B cell (primary cell): Measurements from ENCODE around the gene ZNF555.

Experiments used
- EZH2 ChIP-seq: IDR thresholded peaks from 2 replicates; pipeline ENCODE4 v1.6.1; 2012; ENCODE audit warnings: borderline replicate concordance, low read depth, mild to moderate bottlenecking, moderate library complexity, low read length; ENCODE audit not compliant: insufficient read depth, poor library complexity, severe bottlenecking
- TF ChIP-seq, protein P1 (sequence below): fragments of 200-600 bp; IDR thresholded peaks from one replicate; pipeline ENCODE4 v1.8.0; 2022; ENCODE audit warnings: antibody characterized with exemption, mild to moderate bottlenecking

DNA sequence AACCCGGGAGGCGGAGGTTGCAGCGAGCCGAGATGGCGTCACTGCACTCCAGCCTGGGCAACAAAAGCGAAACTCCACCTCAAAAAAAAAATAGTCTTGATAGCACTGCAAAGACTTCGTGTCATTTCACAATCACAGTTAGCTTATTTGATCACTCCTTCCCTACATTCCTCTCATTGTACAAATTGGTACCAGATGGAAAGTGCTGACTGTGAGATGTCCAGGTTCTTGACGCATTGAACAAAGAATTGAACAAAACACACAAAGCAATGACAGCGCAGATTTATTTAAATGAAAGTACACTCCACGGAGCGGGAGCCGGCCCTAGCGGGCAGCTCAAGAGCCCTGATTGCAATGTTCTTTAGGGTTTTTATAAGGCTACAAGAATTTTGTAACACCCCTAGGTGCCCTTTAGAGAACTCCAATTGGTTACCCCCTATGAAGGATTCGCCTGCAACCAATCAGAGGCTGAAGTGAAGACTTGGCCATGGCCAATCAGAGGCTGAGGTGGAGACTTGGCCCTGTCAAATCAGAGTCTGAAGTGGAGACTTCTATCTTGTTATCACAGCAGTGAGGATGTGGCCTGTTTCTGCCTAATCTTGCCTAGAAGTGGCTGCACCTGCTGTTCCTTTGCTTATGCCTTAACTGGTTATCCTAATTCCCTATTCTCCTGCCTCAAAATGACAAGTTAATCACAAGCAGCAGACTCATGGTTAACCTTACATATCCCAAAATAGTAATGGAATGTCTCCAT lies 42.6 kb downstream of the ZNF555 start:
- TF ChIP-seq, protein P1, sequence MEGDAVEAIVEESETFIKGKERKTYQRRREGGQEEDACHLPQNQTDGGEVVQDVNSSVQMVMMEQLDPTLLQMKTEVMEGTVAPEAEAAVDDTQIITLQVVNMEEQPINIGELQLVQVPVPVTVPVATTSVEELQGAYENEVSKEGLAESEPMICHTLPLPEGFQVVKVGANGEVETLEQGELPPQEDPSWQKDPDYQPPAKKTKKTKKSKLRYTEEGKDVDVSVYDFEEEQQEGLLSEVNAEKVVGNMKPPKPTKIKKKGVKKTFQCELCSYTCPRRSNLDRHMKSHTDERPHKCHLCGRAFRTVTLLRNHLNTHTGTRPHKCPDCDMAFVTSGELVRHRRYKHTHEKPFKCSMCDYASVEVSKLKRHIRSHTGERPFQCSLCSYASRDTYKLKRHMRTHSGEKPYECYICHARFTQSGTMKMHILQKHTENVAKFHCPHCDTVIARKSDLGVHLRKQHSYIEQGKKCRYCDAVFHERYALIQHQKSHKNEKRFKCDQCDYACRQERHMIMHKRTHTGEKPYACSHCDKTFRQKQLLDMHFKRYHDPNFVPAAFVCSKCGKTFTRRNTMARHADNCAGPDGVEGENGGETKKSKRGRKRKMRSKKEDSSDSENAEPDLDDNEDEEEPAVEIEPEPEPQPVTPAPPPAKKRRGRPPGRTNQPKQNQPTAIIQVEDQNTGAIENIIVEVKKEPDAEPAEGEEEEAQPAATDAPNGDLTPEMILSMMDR, result no peak
- TF ChIP-seq EZH2, result no peak
